Keratinocyte (primary cell): ENCODE data around the gene EEF1G. TPM values are rescaled to one million over a fixed set of nuclear protein-coding genes. Genes with fewer than 3 reads are reported as not detected.

ENCODE experiments used
- DNase-seq: peaks from one replicate; pipeline ENCODE4 v3.0.0-alpha.2; 2011; ENCODE audit warnings: low read depth, missing footprints, low spot score
- FAIRE-seq: peaks from 2 replicates; lab custom pipeline; 2011; peaks lifted over from hg19 to GRCh38; lab: Jason Lieb, UNC
- H2AFZ ChIP-seq: 2 replicates; pipeline ENCODE4 v1.6.0; 2012; ENCODE audit warnings: low read length, control low read depth, inconsistent platforms; ENCODE audit not compliant: control insufficient read depth
- H3K27ac ChIP-seq: 2 replicates; pipeline ENCODE4 v1.5.1; 2011; ENCODE audit warnings: low read length; ENCODE audit not compliant: control insufficient read depth, insufficient read depth
- H3K27me3 ChIP-seq: 3 replicates; pipeline ENCODE4 v1.6.0; 2011; ENCODE audit warnings: low read length; ENCODE audit not compliant: control insufficient read depth, insufficient read depth; ENCODE audit errors: extremely low read depth
- H3K36me3 ChIP-seq, 2 experiments: 2 replicates in 1 of 2; 3 replicates in 1 of 2; pipeline ENCODE4 v1.5.1; 2011; ENCODE audit warnings: low read length in 2 of 2, mild to moderate bottlenecking in 1 of 2; ENCODE audit not compliant: control insufficient read depth in 2 of 2, insufficient read depth in 2 of 2; ENCODE audit errors: extremely low read depth in 1 of 2
- H3K4me1 ChIP-seq: 3 replicates; pipeline ENCODE4 v1.5.1; 2011; ENCODE audit warnings: low read length; ENCODE audit not compliant: control insufficient read depth, insufficient read depth; ENCODE audit errors: extremely low read depth
- H3K4me2 ChIP-seq: 3 replicates; pipeline ENCODE4 v1.6.0; 2011; ENCODE audit warnings: low read depth, low read length; ENCODE audit not compliant: control insufficient read depth, insufficient read depth; ENCODE audit errors: extremely low read depth
- H3K4me3 ChIP-seq, 3 experiments: fragments of 200-600 bp in 1 of 3; sonication (generic) in 1 of 3; 2 replicates in 2 of 3; 3 replicates in 1 of 3; pipeline ENCODE4 v1.5.1; 2011 to 2016; ENCODE audit warnings: low read length in 3 of 3, mild to moderate bottlenecking in 3 of 3, control low read depth in 2 of 3, inconsistent platforms in 1 of 3, low read depth in 1 of 3, mixed read lengths in 1 of 3, mixed run types in 1 of 3, moderate library complexity in 1 of 3; ENCODE audit not compliant: control insufficient read depth in 2 of 3, insufficient read depth in 2 of 3; ENCODE audit errors: extremely low read depth in 1 of 3
- H3K79me2 ChIP-seq: 2 replicates; pipeline ENCODE4 v1.6.0; 2012; ENCODE audit warnings: low read length; ENCODE audit not compliant: control insufficient read depth, insufficient read depth
- H3K9ac ChIP-seq: 3 replicates; pipeline ENCODE4 v1.6.0; 2011; ENCODE audit warnings: low read length; ENCODE audit not compliant: control insufficient read depth, insufficient read depth; ENCODE audit errors: extremely low read depth
- H3K9me1 ChIP-seq: 3 replicates; pipeline ENCODE4 v1.6.0; 2011; ENCODE audit warnings: low read length; ENCODE audit not compliant: control insufficient read depth, insufficient read depth; ENCODE audit errors: extremely low read depth
- H3K9me3 ChIP-seq: 2 replicates; pipeline ENCODE4 v1.5.1; 2012; ENCODE audit warnings: low read depth, low read length; ENCODE audit not compliant: control insufficient read depth
- H4K20me1 ChIP-seq: 3 replicates; pipeline ENCODE4 v1.6.0; 2011; ENCODE audit warnings: low read length; ENCODE audit not compliant: control insufficient read depth, insufficient read depth; ENCODE audit errors: extremely low read depth
- EZH2 ChIP-seq: IDR thresholded peaks from one replicate; pipeline ENCODE4 v1.6.1; 2012; ENCODE audit warnings: inconsistent platforms, mild to moderate bottlenecking, low read length, moderate library complexity
- dilution Hi-C: fragments of 300-500 bp; cut with MboI; formaldehyde crosslinking; loops from one replicate; pipeline ENCODE4 v1.7.0; 2020; ENCODE audit warnings: low sequenced_read_pairs; ENCODE audit not compliant: extremely low pct_ligation_motif_present
- polyA minus RNA-seq, 3 experiments: library from RNA; depleted of rRNA, polyadenylated mRNA; stranded (reverse); fragments of >200 nt; gene quantifications; 1 replicate in 1 of 3; 2 replicates in 1 of 3; 3 replicates in 1 of 3; pipeline ENCODE4 v1.2.3, GENCODE V29; 2011
- polyA plus RNA-seq, 5 experiments: library from polyadenylated mRNA; depleted of rRNA in 3 of 5; stranded (reverse) in 3 of 5; stranded (forward) in 1 of 5; unstranded in 1 of 5; fragments of >200 nt; gene quantifications; 1 replicate in 1 of 5; 2 replicates in 3 of 5; 3 replicates in 1 of 5; pipeline versions ENCODE4 v1.2.1 to v1.2.3, GENCODE V29; 2011 to 2012; ENCODE audit warnings: missing spikeins in 2 of 5, low read depth in 1 of 5, low replicate concordance in 1 of 5
- TF ChIP-seq, protein P1 (sequence below), 3 experiments: IDR thresholded peaks in 1 of 3; conservative IDR thresholded peaks in 1 of 3; optimal IDR thresholded peaks in 1 of 3; 2 replicates in 2 of 3; 3 replicates in 1 of 3; pipeline versions ENCODE3 to v1.5.1; 2011; ENCODE audit warnings: low read length in 3 of 3, mild to moderate bottlenecking in 3 of 3, moderate library complexity in 2 of 3, control low read depth in 1 of 3, inconsistent platforms in 1 of 3; ENCODE audit not compliant: insufficient read depth in 2 of 3; ENCODE audit errors: extremely low read depth in 1 of 3

The EEF1G gene, protein sequence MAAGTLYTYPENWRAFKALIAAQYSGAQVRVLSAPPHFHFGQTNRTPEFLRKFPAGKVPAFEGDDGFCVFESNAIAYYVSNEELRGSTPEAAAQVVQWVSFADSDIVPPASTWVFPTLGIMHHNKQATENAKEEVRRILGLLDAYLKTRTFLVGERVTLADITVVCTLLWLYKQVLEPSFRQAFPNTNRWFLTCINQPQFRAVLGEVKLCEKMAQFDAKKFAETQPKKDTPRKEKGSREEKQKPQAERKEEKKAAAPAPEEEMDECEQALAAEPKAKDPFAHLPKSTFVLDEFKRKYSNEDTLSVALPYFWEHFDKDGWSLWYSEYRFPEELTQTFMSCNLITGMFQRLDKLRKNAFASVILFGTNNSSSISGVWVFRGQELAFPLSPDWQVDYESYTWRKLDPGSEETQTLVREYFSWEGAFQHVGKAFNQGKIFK
- polyA plus RNA-seq (1,553 to 1,943 TPM (median 1,735 TPM) in 3 replicates), polyA minus RNA-seq (1,076 to 1,632 TPM (median 1,456 TPM) in 3 replicates)
- 533 TPM for polyA plus RNA-seq (2011; ENCODE audit: low read depth)
- polyA plus RNA-seq (2011; cell fraction: cytosol; rRNA removed), result 1,489 and 2,026 TPM in 2 replicates
- 533 and 561 TPM in 2 replicates for polyA plus RNA-seq (2011; cell fraction: nucleus; rRNA removed)
- 1,577 and 1,717 TPM in 2 replicates for polyA plus RNA-seq (2012; ENCODE audit: low replicate concordance)
- polyA minus RNA-seq (2011; cell fraction: cytosol; rRNA and poly(A)+ RNA removed), result 1,594 TPM
- polyA minus RNA-seq (2011; cell fraction: nucleus; rRNA and poly(A)+ RNA removed), result 251 and 310 TPM in 2 replicates

DNA sequence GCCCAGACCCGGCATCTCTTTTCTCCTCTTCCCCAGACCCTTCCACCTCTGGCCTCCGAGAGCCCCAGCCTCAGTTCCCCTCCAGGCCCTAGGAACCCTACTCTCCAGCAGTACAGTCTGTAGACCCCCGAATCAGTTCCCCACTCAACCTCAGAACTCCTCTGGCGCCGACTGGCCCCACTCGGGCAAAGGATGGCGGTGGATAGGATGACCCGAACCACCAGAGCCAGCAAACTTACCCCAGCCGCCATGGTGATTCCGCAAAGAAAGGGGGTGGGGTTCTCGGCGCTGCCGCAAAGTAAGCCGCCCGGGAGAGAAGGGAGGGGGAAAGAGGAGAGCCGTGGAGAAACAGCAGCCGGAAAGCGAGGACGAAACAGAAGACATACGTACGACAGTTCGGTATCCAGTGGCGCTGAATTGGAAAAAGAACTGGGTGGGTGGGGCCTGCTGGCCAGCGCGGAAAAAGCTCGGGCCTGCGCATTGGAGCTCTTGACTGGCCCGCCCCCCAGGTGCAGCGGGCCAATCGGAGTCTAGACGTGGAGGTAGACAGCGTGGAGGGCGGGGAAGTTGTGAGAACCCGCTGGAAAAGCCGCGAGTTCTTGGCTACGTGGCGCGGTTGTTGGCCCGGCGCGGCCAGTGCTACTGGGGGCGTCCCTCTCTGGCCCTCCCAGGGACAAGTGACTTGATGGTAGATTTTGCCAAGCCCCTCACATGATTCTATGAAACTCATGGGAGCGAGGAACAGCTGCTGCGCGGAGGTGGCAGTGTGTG is at the start of gene EEF1G:
TSS of gene EEF1G (minus strand) at position 300 of the 771 bp plus-strand sequence. CDS start at position 251, 49 bp downstream.
- H3K4me3 ChIP-seq, result peak within 1 kb of the TSS; percentile 88 to 99 (median 96)
- peak within 1 kb of the TSS; percentile 75 for H2AFZ ChIP-seq
- H3K4me1 ChIP-seq, result peaks cover 25% of the 10 kb centered on the region
- no peak for TF ChIP-seq EZH2
- TF ChIP-seq, protein P1, sequence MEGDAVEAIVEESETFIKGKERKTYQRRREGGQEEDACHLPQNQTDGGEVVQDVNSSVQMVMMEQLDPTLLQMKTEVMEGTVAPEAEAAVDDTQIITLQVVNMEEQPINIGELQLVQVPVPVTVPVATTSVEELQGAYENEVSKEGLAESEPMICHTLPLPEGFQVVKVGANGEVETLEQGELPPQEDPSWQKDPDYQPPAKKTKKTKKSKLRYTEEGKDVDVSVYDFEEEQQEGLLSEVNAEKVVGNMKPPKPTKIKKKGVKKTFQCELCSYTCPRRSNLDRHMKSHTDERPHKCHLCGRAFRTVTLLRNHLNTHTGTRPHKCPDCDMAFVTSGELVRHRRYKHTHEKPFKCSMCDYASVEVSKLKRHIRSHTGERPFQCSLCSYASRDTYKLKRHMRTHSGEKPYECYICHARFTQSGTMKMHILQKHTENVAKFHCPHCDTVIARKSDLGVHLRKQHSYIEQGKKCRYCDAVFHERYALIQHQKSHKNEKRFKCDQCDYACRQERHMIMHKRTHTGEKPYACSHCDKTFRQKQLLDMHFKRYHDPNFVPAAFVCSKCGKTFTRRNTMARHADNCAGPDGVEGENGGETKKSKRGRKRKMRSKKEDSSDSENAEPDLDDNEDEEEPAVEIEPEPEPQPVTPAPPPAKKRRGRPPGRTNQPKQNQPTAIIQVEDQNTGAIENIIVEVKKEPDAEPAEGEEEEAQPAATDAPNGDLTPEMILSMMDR (optimal IDR thresholded peaks at IDR 0.05 in 1 of 3, IDR thresholded peaks at IDR 0.05 in 1 of 3, conservative IDR thresholded peaks at IDR 0.05 in 1 of 3; ENCODE audit: extremely low read depth in 1 of 3, insufficient read depth in 2 of 3, low read length in 3 of 3), result no peak
- peaks cover 2% of the 10 kb centered on the region for H3K9me1 ChIP-seq
- H3K9me3 ChIP-seq, result no peaks in the 10 kb centered on the region
- H3K79me2 ChIP-seq, result peaks cover 48% of the 10 kb centered on the region
- H3K27ac ChIP-seq, result peak within 1 kb of the TSS; percentile 87
- peaks cover 12% of the 10 kb centered on the region for H4K20me1 ChIP-seq
- peak within 1 kb of the TSS; percentile 95 for H3K4me2 ChIP-seq
- FAIRE-seq, result peak; percentile 53
- dilution Hi-C loops, result no loop called here
- H3K36me3 ChIP-seq, result peaks cover 23 to 52% of the 10 kb centered on the region in 2 experiments
- no peaks in the 10 kb centered on the region for H3K27me3 ChIP-seq
- H3K9ac ChIP-seq, result peak within 1 kb of the TSS; percentile 98
- DNase-seq, result peak; percentile 99

DNA sequence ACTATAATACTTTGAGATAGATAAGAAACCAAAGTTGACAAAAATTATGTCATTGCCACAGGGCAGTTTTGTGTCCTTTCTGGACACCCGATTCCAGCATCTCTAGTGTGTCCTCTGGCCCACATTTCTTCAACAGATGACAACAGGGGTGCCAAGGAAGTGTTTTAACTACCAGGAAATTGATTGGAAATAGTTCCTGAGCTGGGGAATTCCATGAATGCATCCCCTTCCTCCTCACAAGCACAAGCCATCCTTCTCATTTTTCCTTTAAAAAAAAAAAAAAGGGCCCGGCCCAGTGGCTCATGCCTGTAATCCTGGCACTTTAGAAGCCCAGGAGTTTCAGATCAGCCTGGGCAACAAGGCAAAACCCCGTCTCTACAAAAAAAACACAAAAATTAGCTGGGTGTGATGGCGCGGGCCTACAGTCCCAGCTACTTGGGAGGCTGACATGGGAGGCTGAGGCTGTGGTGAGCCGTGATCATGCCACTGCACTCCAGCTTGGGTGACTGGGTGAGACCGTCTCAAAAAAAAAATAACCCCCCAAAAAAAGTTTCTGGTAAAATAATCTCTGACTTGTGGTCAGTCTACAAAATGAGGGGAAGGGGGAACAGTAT is 48.9 kb upstream of the EEF1G start:
- dilution Hi-C loops, result no loop called here
- DNase-seq (no peak), FAIRE-seq (no peak)
- Histone ChIP-seq H3K4me1 (peaks cover 25% of the 10 kb centered on the region), H3K27me3 (no peaks in the 10 kb centered on the region), H3K9ac (peak overlapping the region; percentile 85), H3K79me2 (no peaks in the 10 kb centered on the region), H4K20me1 (no peaks in the 10 kb centered on the region), H3K36me3 (peaks cover 16 to 25% of the 10 kb centered on the region in 2 experiments), H3K4me2 (peak overlapping the region; percentile 50), H2AFZ (peak overlapping the region; percentile 36), H3K27ac (peak overlapping the region; percentile 95), H3K9me1 (no peaks in the 10 kb centered on the region), H3K4me3 (no peak overlapping the region), H3K9me3 (no peaks in the 10 kb centered on the region)
- no peak for TF ChIP-seq EZH2
- TF ChIP-seq, protein P1 (optimal IDR thresholded peaks at IDR 0.05 in 1 of 3, IDR thresholded peaks at IDR 0.05 in 1 of 3, conservative IDR thresholded peaks at IDR 0.05 in 1 of 3; ENCODE audit: extremely low read depth in 1 of 3, insufficient read depth in 2 of 3, low read length in 3 of 3), result no peak
